ENCODE results near the gene HELQ.
A peak's percentile ranks its signal among the peaks of the same experiment; 100 is the strongest.
"Not testable (repeated sequence)": the region's sequence is repeated elsewhere in the genome, so short reads cannot be mapped to it uniquely, and the experiment has no call there.

HELQ gene, protein sequence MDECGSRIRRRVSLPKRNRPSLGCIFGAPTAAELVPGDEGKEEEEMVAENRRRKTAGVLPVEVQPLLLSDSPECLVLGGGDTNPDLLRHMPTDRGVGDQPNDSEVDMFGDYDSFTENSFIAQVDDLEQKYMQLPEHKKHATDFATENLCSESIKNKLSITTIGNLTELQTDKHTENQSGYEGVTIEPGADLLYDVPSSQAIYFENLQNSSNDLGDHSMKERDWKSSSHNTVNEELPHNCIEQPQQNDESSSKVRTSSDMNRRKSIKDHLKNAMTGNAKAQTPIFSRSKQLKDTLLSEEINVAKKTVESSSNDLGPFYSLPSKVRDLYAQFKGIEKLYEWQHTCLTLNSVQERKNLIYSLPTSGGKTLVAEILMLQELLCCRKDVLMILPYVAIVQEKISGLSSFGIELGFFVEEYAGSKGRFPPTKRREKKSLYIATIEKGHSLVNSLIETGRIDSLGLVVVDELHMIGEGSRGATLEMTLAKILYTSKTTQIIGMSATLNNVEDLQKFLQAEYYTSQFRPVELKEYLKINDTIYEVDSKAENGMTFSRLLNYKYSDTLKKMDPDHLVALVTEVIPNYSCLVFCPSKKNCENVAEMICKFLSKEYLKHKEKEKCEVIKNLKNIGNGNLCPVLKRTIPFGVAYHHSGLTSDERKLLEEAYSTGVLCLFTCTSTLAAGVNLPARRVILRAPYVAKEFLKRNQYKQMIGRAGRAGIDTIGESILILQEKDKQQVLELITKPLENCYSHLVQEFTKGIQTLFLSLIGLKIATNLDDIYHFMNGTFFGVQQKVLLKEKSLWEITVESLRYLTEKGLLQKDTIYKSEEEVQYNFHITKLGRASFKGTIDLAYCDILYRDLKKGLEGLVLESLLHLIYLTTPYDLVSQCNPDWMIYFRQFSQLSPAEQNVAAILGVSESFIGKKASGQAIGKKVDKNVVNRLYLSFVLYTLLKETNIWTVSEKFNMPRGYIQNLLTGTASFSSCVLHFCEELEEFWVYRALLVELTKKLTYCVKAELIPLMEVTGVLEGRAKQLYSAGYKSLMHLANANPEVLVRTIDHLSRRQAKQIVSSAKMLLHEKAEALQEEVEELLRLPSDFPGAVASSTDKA

GRCh38 chr4:83455281-83456183, at the start of gene HELQ, which contains the start of gene MRPS18C:
TSS of gene HELQ (minus strand) at chr4:83455823. CDS start at chr4:83455693, 130 bp downstream.
TSS of gene MRPS18C (plus strand) at chr4:83456058. CDS start at chr4:83456078, 20 bp downstream.
- DNase-seq (ENCODE audit: low read depth) = peak; percentile 90

DNA sequence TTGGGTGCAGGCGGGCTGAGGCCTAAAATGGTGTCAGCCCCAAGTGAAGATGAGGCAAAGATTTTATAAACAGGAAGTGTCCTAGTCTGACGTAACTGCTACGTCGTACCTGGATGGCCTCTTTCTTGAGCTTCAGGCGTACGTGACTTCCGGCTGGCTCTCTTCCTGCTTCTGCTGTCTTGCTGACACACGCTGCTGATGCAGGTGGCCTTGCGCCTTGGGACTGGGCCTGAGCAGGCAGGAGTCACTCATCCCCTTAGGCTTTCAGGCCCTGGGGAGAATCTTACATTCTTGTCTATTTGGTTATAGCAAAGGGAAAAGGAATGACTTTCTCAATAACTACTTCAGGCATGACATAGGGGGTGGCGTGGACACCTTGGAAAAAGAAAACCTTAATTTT, 49.4 kb upstream of the HELQ start:
- DNase-seq (ENCODE audit: low read depth) = no peak

DNA sequence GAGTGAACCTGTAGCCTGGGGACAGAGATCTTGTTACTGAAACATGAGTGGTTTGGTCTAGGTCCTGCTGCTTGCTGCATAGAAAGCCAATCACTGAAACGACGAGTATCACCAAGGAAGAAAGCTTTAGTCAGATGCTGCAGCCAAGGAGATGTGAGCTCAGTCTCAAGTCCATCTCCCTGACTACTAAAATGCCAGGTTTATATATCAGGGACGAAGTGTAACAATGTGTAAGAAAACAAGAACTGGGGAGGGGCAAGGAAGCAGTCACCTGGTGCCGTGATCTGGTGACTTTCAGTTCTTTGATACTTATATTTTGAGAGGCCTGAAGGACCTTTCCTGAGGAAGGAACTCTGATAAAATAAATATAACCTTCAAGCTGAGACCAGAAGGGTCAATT, 48.9 kb upstream of the HELQ start:
- no peak for DNase-seq (ENCODE audit: low read depth)

DNA sequence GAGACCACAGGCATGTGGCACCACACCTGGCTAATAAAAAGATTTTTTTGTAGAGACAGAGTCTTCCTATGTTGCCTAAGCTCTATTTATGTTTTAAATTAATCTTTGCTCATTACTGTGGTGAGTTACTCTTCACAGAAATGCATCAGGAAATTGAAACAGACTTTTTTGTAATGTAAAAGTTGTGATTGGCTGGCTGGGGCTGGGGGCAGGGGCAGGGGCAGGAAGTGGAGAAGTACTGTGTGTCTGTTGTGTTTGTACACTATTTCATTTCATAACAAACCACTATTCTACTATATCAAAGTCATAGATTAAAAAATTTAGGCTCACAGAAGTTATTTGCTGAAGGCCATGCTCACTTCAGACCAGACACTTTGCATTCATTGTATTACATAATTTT, 48.4 kb upstream of the HELQ start:
- DNase-seq (ENCODE audit: low read depth) = no peak

- not testable (repeated sequence) for DNase-seq (ENCODE audit: low read depth)
Observed at GRCh38 chr4:83501671-83502070, 46.0 kb upstream of the HELQ start.

DNA sequence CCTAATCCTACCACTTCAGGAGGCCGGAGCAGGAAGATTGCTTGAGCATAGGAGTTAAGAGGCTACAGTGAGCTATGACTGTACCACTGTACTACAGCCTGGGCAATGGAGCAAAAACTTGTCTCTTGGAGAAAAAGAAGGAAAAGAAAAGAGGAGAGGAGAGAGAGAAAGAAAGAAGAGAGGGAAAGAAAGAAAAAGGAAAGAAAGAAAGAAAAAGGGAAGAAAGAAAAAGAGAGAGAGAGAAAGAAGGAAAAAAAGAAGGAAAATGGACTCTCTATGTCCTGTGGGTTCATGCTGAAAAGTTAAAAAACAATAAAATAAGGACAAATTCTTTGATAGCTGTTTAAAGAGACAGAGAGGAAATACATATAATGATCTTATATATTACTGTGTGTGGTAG, 42.6 kb upstream of the HELQ start:
- DNase-seq (ENCODE audit: low read depth) = no peak

GRCh38 chr4:83496085-83496917, 40.7 kb upstream of the HELQ start:
- DNase-seq (ENCODE audit: low read depth) = not testable (repeated sequence)

DNA sequence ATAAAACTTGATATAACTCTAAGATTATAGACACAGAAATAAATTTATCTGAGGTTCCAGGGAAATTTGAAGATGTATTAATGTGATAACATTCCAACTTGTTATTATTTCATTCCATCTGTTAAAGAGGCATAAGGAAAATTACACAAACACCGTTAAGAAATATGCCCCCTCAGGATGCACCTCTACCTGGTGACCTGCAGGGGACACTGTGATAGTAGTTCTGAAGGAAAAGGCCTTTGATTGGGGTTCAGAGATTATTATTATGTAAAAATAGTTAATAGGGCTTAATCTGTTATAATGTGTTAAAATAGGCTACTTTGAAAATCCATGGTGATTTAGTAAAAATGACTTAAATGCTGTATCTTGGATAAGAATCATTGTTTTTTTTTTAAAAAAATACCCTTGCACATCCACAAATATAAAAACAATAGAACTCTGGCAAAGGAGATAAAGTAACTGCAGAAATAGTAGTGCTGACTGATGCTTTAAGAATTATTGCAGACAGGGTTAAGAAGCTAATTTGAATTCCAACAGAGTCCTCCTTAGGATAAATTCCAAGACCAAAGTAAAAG, 35.3 kb upstream of the HELQ start:
- no peak for DNase-seq (ENCODE audit: low read depth)

DNA sequence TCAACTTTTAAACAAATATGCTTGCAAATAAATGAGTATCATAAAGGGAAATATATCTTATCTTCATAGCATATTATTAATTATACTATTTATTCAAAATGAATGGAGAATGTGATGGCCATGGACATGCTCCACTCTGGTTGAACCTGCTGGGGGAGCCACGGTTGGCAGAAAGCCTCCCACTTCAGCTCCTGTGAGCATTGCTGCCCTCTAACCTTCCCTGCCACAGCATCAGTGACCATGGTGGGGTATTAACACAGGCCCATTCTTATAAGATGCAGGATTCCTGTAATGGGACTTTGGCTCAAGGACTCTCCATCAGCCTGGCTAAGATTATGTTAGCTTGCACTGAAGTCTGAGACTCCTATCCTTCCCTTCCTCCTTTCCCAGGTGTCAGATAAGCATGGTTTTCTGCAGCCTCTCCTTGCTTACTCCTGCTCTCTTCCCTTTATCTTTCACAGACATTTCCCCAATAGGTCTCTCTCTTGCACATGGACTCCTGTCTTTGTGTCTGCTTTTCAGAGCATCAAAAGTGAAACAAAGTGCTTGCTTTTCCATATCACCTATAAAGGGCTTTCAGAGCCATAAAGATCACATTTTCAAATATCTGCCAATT, 34.2 kb upstream of the HELQ start:
- DNase-seq (ENCODE audit: low read depth) = no peak

DNA sequence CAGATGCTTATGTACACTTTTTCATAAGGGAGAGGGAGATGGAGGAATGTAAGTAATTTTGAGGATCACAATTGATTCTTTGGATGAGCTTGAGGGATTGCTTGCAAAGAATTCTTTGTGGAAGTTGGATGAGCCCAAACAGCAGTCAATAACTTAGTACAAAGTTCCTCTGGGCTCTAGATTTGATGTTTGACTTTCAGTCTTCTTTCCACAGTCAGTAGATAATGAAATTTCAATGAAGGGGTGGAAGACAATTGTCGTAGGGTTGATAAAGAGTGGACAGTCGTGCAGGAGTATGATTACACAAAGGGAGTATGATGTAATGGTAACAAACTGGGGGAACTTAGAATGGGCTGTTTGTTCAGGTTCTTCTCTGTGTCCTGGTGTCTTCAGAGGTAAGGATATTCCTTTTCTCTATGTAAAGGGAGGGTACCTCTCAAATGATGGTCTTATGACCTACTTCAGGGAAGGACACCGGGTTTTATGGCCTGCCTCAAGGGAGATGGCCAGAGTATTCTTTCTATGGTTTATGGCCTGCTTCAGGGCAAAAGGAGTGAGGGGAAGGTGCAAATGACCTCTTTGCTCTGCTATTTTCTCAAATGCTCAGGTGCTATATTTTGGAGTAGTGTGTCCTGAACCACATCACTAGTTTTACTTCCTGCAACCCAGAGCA, 31.0 kb upstream of the HELQ start:
- DNase-seq (ENCODE audit: low read depth) = no peak

DNA sequence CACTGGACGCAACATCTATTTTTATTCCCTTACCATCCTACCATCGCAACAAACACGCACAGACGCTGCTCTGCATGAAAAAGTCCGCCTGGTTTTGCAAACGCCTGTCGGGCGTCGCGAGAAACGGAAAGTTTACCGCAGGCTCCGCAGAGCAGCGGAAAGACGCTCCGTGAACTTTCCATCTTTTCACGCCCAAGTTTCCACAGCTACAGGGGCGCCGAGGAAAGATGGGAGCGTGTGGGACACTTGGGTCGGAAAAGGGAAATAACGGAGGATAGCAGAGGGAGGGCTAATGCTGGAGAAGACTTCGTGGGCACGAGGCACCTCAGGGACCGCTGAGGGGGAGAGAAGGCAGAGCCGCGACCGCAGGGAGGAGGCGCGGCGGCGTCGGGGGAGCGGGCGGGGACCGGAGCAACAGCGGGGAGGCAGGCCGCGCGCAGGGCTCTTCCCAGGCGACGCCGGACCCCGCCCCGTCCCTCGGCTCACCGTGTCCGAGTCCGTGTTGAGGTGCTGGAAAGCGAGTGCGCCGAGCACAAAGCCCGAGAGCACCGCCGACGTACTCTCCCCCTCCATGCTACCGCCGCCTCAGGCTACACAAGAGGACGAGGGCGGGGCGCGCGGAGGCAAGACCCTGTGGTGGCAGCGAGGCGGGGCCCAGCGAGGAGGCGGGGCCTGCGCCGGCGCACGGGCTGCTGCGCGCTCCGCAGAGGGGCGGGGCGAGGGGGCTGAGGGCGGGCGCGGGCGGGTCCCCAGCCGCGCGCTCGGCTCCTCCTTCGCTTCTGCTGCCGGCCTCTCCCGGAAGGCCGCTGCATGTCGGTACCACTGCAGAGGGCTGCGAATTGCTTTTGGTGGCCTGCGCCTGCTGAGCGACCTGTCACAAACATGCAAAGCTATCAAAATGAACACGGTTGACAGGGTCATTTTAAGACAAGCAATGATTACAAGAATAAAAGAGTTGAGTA, 29.2 kb upstream of the HELQ start, which contains the start of gene ABRAXAS1:
ABRAXAS1 (minus strand) TSS at position 601 of the 962 bp plus-strand sequence; CDS start at position 573, 28 bp downstream.
- DNase-seq (ENCODE audit: low read depth) = peak; percentile 92

DNA sequence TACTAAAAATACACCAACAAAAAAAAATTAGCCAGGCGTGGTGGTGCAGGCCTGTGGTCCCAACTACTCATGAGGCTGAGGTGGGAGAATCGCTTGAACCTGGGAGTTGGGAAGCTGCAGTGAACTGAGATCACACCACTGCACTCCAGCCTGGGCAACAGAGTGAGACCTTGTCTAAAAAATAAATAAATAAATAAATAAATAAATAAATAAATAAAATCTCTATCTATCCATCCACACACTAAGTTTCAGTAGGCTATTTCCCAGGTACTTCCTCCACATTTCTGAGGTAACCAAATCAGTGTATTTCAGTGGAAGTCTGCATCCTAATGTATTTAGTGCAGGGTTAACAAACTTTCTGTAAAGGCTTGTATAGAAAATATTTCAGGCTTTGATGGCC, 18.3 kb upstream of the HELQ start:
- DNase-seq (ENCODE audit: low read depth) = no peak

GRCh38 chr4:83473423-83473822, 17.8 kb upstream of the HELQ start:
- DNase-seq (ENCODE audit: low read depth) = no peak

GRCh38 chr4:83456184-83456501, 520 bp upstream of the HELQ start:
- no peak for DNase-seq (ENCODE audit: low read depth)

DNA sequence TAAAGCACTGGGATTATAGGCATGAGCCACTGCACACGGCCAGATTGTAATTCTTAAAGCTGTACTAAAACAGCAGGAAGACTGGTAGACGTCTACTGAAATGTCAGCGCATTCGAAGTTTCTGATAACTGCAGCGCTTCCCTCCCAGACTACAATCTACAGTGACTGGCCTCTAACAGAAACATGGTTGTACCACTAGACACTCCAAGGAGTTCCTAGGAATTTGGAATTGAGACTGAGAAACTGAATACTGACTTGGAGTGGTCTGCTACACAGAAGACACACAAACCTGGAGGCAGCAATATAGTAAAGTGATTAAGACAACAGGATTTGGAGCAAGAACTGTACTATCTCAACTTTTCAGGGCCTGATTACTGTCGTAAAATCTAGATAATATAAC, 937 bp downstream of the HELQ start:
- no peak for DNase-seq (ENCODE audit: low read depth)

DNA sequence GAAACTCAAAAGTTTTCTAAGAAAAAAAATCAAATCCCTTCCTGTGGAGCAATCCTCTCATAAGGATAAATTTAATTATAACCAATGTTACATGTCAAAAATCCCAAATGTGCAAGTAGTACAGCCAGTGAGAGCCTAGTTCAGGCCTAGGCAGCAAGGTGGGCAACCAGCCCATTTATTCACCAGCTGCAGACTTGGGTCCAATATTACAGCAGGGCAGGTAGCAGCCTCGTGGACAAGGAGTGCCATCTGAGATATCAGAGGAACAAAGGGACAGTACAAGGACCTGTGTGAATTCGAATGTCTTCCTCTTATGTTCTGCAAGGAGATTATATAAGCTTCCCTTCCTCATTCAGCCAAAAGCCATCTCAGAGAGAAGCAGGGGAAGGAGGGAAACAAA, 6.6 kb downstream of the HELQ start:
- no peak for DNase-seq (ENCODE audit: low read depth)

GRCh38 chr4:83440899-83441298, 14.7 kb downstream of the HELQ start:
- DNase-seq (ENCODE audit: low read depth) = no peak

Measured in activated T-helper 9 cell treated with anti-CD3 and anti-CD28 coated beads, Interleukin-2, amount 50 U/mL, for 16 hours (primary cell).